ENCODE measurements around the gene C14orf132.
A peak's percentile ranks its signal among the peaks of the same experiment; 100 is the strongest.

The C14orf132 gene

DNA sequence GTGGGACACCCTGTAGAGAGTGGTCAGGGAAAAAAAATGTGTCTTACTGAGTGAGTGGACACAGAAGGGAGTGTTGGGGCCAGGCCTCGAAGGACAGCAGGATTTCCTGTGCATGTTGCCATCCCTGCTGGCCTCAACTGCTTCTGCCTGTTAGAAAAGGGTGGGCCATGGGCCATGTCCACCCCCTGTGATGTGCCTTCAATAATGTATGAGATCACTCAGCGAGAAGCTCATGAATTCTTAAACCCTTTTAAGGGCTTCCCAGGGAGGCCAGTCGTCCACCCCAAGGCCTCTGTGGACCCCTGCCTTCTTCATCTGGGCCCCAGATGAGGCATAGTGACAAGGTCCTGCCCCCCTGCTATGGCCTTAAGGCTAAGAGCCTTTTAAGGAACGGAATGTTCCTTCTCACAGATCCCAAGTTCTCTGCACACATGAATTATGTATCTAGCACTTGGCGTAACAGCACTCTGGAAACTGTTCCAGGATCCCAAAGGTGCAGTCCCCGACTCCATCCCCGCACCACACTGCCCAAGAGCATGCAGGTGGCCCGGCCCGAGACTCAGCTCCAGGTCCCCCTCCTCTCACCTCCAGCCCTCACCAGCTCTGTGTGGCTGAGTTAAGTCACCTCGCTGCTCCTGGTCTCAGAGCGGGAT, 8.9 kb upstream of the C14orf132 start:
- TF ChIP-seq, protein P1, sequence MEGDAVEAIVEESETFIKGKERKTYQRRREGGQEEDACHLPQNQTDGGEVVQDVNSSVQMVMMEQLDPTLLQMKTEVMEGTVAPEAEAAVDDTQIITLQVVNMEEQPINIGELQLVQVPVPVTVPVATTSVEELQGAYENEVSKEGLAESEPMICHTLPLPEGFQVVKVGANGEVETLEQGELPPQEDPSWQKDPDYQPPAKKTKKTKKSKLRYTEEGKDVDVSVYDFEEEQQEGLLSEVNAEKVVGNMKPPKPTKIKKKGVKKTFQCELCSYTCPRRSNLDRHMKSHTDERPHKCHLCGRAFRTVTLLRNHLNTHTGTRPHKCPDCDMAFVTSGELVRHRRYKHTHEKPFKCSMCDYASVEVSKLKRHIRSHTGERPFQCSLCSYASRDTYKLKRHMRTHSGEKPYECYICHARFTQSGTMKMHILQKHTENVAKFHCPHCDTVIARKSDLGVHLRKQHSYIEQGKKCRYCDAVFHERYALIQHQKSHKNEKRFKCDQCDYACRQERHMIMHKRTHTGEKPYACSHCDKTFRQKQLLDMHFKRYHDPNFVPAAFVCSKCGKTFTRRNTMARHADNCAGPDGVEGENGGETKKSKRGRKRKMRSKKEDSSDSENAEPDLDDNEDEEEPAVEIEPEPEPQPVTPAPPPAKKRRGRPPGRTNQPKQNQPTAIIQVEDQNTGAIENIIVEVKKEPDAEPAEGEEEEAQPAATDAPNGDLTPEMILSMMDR (conservative IDR thresholded peaks at IDR 0.05), result no peak
- no peak overlapping the region for H3K27ac ChIP-seq

DNA sequence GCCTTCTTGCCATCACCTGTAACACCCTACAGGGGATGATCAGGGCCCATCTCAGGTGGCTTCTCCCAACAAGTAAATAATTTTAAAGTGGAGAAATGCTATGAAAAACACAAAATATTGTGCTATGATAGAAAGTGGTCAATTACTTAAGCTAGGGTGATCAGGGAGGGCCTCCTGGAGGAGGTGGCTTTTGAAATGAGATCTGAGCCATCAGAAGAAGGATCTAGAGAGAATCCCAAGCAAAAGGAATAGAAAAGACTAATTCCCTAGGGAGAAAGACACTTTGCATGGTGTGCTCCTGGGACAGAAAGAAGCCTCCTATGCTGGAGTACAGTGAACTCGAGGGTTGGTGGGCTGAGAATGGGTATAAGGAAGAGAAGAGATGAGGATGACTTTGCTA, 7.5 kb upstream of the C14orf132 start:
- H3K27ac ChIP-seq, result no peak overlapping the region
- TF ChIP-seq, protein P1 (conservative IDR thresholded peaks at IDR 0.05), result no peak

DNA sequence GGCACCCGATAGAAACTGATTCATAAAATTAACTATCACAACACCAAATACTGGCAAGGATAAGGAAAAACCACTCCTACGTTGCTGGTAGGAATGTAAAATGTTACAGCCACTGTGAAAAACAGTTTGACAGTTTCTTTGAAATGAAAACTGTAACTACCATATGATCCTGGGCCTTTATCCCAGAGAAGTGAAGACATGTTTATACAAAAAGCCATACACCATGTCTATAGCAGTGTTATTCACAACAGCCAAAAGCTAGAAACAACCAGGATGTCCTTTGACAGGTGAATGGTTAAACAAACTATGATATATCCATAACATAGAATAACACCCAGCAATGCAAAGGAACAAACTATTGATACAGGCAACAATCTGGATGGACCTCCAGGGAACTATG, 3.7 kb upstream of the C14orf132 start:
- no peak overlapping the region for H3K27ac ChIP-seq
- TF ChIP-seq, protein P1 (conservative IDR thresholded peaks at IDR 0.05), result no peak

GRCh38 chr14:96037891-96038557, 1.1 kb upstream of the C14orf132 start:
- H3K27ac ChIP-seq, result no peak overlapping the region
- TF ChIP-seq, protein P1 (conservative IDR thresholded peaks at IDR 0.05), result no peak

GRCh38 chr14:96038558-96038919, 623 bp upstream of the C14orf132 start:
- TF ChIP-seq, protein P1 (conservative IDR thresholded peaks at IDR 0.05), result no peak

GRCh38 chr14:96039633-96040311, 610 bp downstream of the C14orf132 start:
- TF ChIP-seq, protein P1 (conservative IDR thresholded peaks at IDR 0.05), result no peak; the same call in 1 of the 2 replicates
- H3K27ac ChIP-seq, result peak overlapping the region; percentile 70; the same call in 1 of the 2 replicates

More at GRCh38 chr14:96038558-96038919, 623 bp upstream of the C14orf132 start:
- H3K27ac ChIP-seq, result peak overlapping the region; percentile 70; the same call in 1 of the 2 replicates

DNA sequence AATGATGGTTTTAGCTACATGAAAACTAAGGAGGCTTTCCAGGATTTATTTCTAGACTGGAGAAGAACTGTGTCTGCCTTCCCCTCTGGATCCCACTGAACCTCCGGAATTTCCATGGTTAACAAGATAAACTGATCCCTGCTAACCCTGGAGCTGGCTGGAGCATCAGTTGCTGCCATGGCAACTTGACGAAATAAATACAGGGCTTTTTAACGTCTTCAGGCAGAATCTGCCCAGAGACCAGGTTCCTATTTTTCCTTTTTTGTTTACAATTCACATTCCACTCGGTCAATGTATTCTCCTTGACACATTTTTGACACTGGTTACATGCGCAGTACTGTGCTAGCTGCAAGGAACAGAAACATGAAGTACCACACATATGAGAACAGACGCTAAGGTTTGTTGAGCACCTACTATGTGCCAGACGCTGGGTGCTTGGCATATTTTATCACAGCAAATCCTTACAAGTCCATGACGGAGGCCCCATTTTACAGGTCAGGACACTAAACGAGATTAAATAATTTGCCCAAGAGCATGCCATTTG, 1.7 kb downstream of the C14orf132 start:
- H3K27ac ChIP-seq, result no peak overlapping the region

More for the DNA sequence above, 1.7 kb downstream of the C14orf132 start:
- TF ChIP-seq, protein P1 (conservative IDR thresholded peaks at IDR 0.05), result no peak

Measured in VCaP (cell line).